ENCODE data around the gene LAMP5. TPM values are rescaled to one million over a fixed set of nuclear protein-coding genes. Genes with fewer than 3 reads are reported as not detected.

The LAMP5 gene
- total and polyA plus RNA-seq, 2 of the 13 experiments (the other 11 are each of a cell fraction or from before 2014, with no cell fraction given), result not detected

- in situ Hi-C loops (cut with HindIII; ENCODE audit: extremely low pct_ligation_motif_present, low pct_unique_long_range_greater_than_20kb), result no loop called here
- WGBS (ENCODE audit: low lambda C conversion rate), result 8% methylated on average over 2 of the region's 2 CpGs
- TF ChIP-seq ATF4 (CRISPR knock-in tag; IDR thresholded peaks at IDR 0.05) (no peak), ZNF235 (CRISPR knock-in tag; IDR thresholded peaks at IDR 0.05; ENCODE audit: borderline replicate concordance) (no peak), ZNF83 (CRISPR knock-in tag; IDR thresholded peaks at IDR 0.05; ENCODE audit: borderline replicate concordance) (no peak), DMTF1 (CRISPR knock-in tag; IDR thresholded peaks at IDR 0.05) (no peak), KIAA2018 (CRISPR knock-in tag; IDR thresholded peaks at IDR 0.05; ENCODE audit: borderline replicate concordance) (no peak), HOXA5 (CRISPR knock-in tag; IDR thresholded peaks at IDR 0.05) (no peak), ZNF350 (CRISPR knock-in tag; IDR thresholded peaks at IDR 0.05; ENCODE audit: borderline replicate concordance, low read depth) (no peak), IRF1 (CRISPR knock-in tag; IDR thresholded peaks at IDR 0.05; ENCODE audit: low read depth) (no peak), TOPORS (CRISPR knock-in tag; IDR thresholded peaks at IDR 0.05) (no peak), HOXA3 (CRISPR knock-in tag; IDR thresholded peaks at IDR 0.05) (no peak), ARNTL (CRISPR knock-in tag; IDR thresholded peaks at IDR 0.05) (no peak), RXRA (CRISPR knock-in tag; IDR thresholded peaks at IDR 0.05) (no peak), NR2F6 (IDR thresholded peaks at IDR 0.05) (no peak), NR2F6 (CRISPR knock-in tag; IDR thresholded peaks at IDR 0.05) (no peak)
These were observed 12.9 kb upstream of the LAMP5 start for GRCh38 chr20:9501473-9501872.

More at GRCh38 chr20:9501473-9501872, 12.9 kb upstream of the LAMP5 start:
- Histone ChIP-seq H2AFZ (ENCODE audit: low read length) (no peak overlapping the region), H3K9ac (ENCODE audit: insufficient read depth, low read depth, low read length) (no peak overlapping the region), H3K27ac (ENCODE audit: extremely low read length, insufficient read depth, low read length) (no peak overlapping the region), H3K4me2 (ENCODE audit: low read depth, low read length) (no peak overlapping the region), H4K20me1 (ENCODE audit: insufficient read depth, low read length) (no peaks in the 10 kb centered on the region), H3K79me2 (ENCODE audit: insufficient read depth, low read length) (no peaks in the 10 kb centered on the region), H3K4me3 (replicated peaks in 1 of 3; ENCODE audit: insufficient read depth in 1 of 3, low read depth in 2 of 3, low read length in 3 of 3) (no peak overlapping the region), H3K9me3 (ENCODE audit: low read length) (no peaks in the 10 kb centered on the region), H3K4me1 (ENCODE audit: insufficient read depth, low read length) (no peaks in the 10 kb centered on the region), H3K36me3 (replicated peaks in 1 of 2; ENCODE audit: control insufficient read depth in 1 of 2, insufficient read depth in 2 of 2, low read length in 2 of 2) (no peaks in the 10 kb centered on the region), H3K27me3 (ENCODE audit: control insufficient read depth in 1 of 2, insufficient read depth in 2 of 2, low read length in 2 of 2) (peaks cover 3 to 14% of the 10 kb centered on the region in 2 experiments; a peak in 4 of 5 replicates)
- ChIA-PET CTCF (ENCODE audit: low intra/inter-chr PET ratio, low total read pairs) (no interaction called here), POLR2A (no interaction called here)
- FAIRE-seq (no peak), ATAC-seq (no peak), DNase-seq (ENCODE audit: low spot score) (no peak)
- intact Hi-C loops (cut with micrococcal nuclease; ENCODE audit: unreplicated experiment), result no loop called here
- no TSS peak for BruUV-seq (replicated peaks)
